C4-2B (cell line): ENCODE measurements around the gene CDK17.

Experiments
- CTCF ChIP-seq: fragments of 450-650 bp; conservative IDR thresholded peaks from 2 replicates; pipeline ENCODE4 v1.5.1; 2017; ENCODE audit warnings: mild to moderate bottlenecking
- ZFX ChIP-seq: fragments of 450-650 bp; IDR thresholded peaks from 2 replicates; pipeline ENCODE4 v1.6.1; 2017

- no peak for TF ChIP-seq CTCF
- no peak for TF ChIP-seq ZFX
Observed at GRCh38 chr12:96444399-96444798, 44.2 kb upstream of the CDK17 start.
